Subcutaneous abdominal adipose tissue (tissue), 5 donors: ENCODE measurements around the gene TMEM259.

Experiments
- H3K27ac ChIP-seq: one replicate; pipeline ENCODE4 v1.7.0; 2013; ENCODE audit warnings: low read depth, mild to moderate bottlenecking, inconsistent platforms, low read length, moderate library complexity
- H3K27me3 ChIP-seq, 5 donors: one replicate each; pipeline ENCODE4 v1.7.0; 2013; ENCODE audit warnings: low read length in 5 of 5, inconsistent platforms in 1 of 5; ENCODE audit not compliant: control insufficient read depth in 5 of 5, insufficient read depth in 4 of 5
- H3K36me3 ChIP-seq, 5 donors: one replicate each; pipeline ENCODE4 v1.7.0; 2013; ENCODE audit warnings: low read length in 5 of 5; ENCODE audit not compliant: control insufficient read depth in 5 of 5, insufficient read depth in 5 of 5
- H3K4me1 ChIP-seq, 5 donors: one replicate each; pipeline ENCODE4 v1.7.0; 2013; ENCODE audit warnings: low read length in 5 of 5, mild to moderate bottlenecking in 3 of 5, moderate library complexity in 1 of 5; ENCODE audit not compliant: control insufficient read depth in 5 of 5, insufficient read depth in 5 of 5
- H3K4me3 ChIP-seq, 5 donors: one replicate each; pipeline ENCODE4 v1.7.0; 2013; ENCODE audit warnings: low read length in 5 of 5, low read depth in 1 of 5
- H3K9ac ChIP-seq, 5 donors: one replicate each; pipeline ENCODE4 v1.7.0; 2013; ENCODE audit warnings: low read length in 5 of 5, mild to moderate bottlenecking in 4 of 5, moderate library complexity in 3 of 5
- H3K9me3 ChIP-seq, 5 donors: one replicate each; pipeline ENCODE4 v1.7.0; 2013; ENCODE audit warnings: low read length in 5 of 5; ENCODE audit not compliant: control insufficient read depth in 5 of 5
- donor health status: healthy.
- donor health status: healthy.
- donor health status: healthy.
- donor health status: healthy.
- donor health status: healthy.

Gene TMEM259

GRCh38 chr19:1064661-1065605 is 44.0 kb upstream of the TMEM259 start:
- H3K4me1 ChIP-seq, result peaks cover 0 to 47% (median 39%) of the 10 kb centered on the region in 5 donors
- peaks cover 0 to 3% (median 0%) of the 10 kb centered on the region in 5 donors for H3K36me3 ChIP-seq
- H3K27me3 ChIP-seq, result peaks cover 0 to 44% (median 0%) of the 10 kb centered on the region in 5 donors
- peaks cover 0 to 2% (median under 1%) of the 10 kb centered on the region in 5 donors for H3K9me3 ChIP-seq
- peak overlapping the region in 1 of 5 donors; percentile 11 for H3K4me3 ChIP-seq
- H3K27ac ChIP-seq, result no peak overlapping the region
- no peak overlapping the region for H3K9ac ChIP-seq

GRCh38 chr19:1063909-1064660 is 43.2 kb upstream of the TMEM259 start:
- H3K27ac ChIP-seq, result no peak overlapping the region
- H3K36me3 ChIP-seq, result peaks cover 0 to 5% (median 0%) of the 10 kb centered on the region in 5 donors
- no peak overlapping the region for H3K4me3 ChIP-seq
- peaks cover 0 to 6% (median 5%) of the 10 kb centered on the region in 5 donors for H3K9me3 ChIP-seq
- peaks cover 0 to 43% (median 0%) of the 10 kb centered on the region in 5 donors for H3K27me3 ChIP-seq
- no peak overlapping the region for H3K9ac ChIP-seq
- peaks cover 0 to 38% (median 33%) of the 10 kb centered on the region in 5 donors for H3K4me1 ChIP-seq

GRCh38 chr19:1063030-1063908 is 42.3 kb upstream of the TMEM259 start:
- H3K36me3 ChIP-seq, result peaks cover 0 to 10% (median 7%) of the 10 kb centered on the region in 5 donors
- H3K4me1 ChIP-seq, result peaks cover 0 to 30% (median 27%) of the 10 kb centered on the region in 5 donors
- no peak overlapping the region for H3K9ac ChIP-seq
- no peak overlapping the region for H3K27ac ChIP-seq
- H3K4me3 ChIP-seq, result no peak overlapping the region
- H3K27me3 ChIP-seq, result peaks cover 0 to 36% (median 0%) of the 10 kb centered on the region in 5 donors
- H3K9me3 ChIP-seq, result peaks cover 4 to 13% (median 12%) of the 10 kb centered on the region in 5 donors

- H3K9ac ChIP-seq, result no peak overlapping the region
- H3K4me1 ChIP-seq, result peaks cover 0 to 27% (median 25%) of the 10 kb centered on the region in 5 donors
- peaks cover 4 to 21% (median 20%) of the 10 kb centered on the region in 5 donors for H3K9me3 ChIP-seq
- peaks cover 0 to 13% (median 10%) of the 10 kb centered on the region in 5 donors for H3K36me3 ChIP-seq
- H3K27me3 ChIP-seq, result peaks cover 0 to 29% (median 0%) of the 10 kb centered on the region in 5 donors
- H3K4me3 ChIP-seq, result no peak overlapping the region
- no peak overlapping the region for H3K27ac ChIP-seq
Measured at GRCh38 chr19:1062387-1063029, 41.6 kb upstream of the TMEM259 start.

GRCh38 chr19:1061987-1062386 is 41.1 kb upstream of the TMEM259 start:
- H3K36me3 ChIP-seq, result peaks cover 0 to 17% (median 13%) of the 10 kb centered on the region in 5 donors
- peaks cover 0 to 22% (median 21%) of the 10 kb centered on the region in 5 donors for H3K4me1 ChIP-seq
- no peak overlapping the region for H3K4me3 ChIP-seq
- peaks cover 0 to 24% (median 0%) of the 10 kb centered on the region in 5 donors for H3K27me3 ChIP-seq
- H3K9me3 ChIP-seq, result peaks cover 8 to 26% (median 25%) of the 10 kb centered on the region in 5 donors
- no peak overlapping the region for H3K9ac ChIP-seq
- no peak overlapping the region for H3K27ac ChIP-seq

GRCh38 chr19:1060689-1061088 is 39.8 kb upstream of the TMEM259 start:
- Histone ChIP-seq H3K9ac (no peak overlapping the region), H3K27ac (no peak overlapping the region), H3K4me3 (no peak overlapping the region), H3K9me3 (peaks cover 11 to 39% (median 38%) of the 10 kb centered on the region in 5 donors), H3K4me1 (peaks cover 0 to 13% (median 11%) of the 10 kb centered on the region in 5 donors), H3K27me3 (peaks cover 0 to 13% (median 0%) of the 10 kb centered on the region in 5 donors), H3K36me3 (peaks cover 0 to 30% (median 20%) of the 10 kb centered on the region in 5 donors)

GRCh38 chr19:1058112-1058511 is 37.2 kb upstream of the TMEM259 start:
- Histone ChIP-seq H3K9me3 (peaks cover 11 to 47% (median 39%) of the 10 kb centered on the region in 5 donors), H3K27me3 (no peaks in the 10 kb centered on the region), H3K4me3 (peak overlapping the region in 2 of 5 donors; percentile 22 to 51), H3K36me3 (peaks cover 0 to 49% (median 30%) of the 10 kb centered on the region in 5 donors), H3K27ac (no peak overlapping the region), H3K9ac (no peak overlapping the region), H3K4me1 (no peaks in the 10 kb centered on the region)

- no peaks in the 10 kb centered on the region for H3K27me3 ChIP-seq
- no peak overlapping the region for H3K9ac ChIP-seq
- no peaks in the 10 kb centered on the region for H3K4me1 ChIP-seq
- H3K27ac ChIP-seq, result no peak overlapping the region
- H3K36me3 ChIP-seq, result peaks cover 0 to 49% (median 30%) of the 10 kb centered on the region in 5 donors
- H3K9me3 ChIP-seq, result peaks cover 11 to 47% (median 39%) of the 10 kb centered on the region in 5 donors
- H3K4me3 ChIP-seq, result peak overlapping the region in 3 of 5 donors; percentile 13 to 49 (median 27)
Measured at GRCh38 chr19:1057176-1057855, 36.4 kb upstream of the TMEM259 start.
